CD1c-positive myeloid dendritic cell (primary cell): Measurements from ENCODE around the gene DTNA.
"Not testable (repeated sequence)": the region's sequence is repeated elsewhere in the genome, so short reads cannot be mapped to it uniquely, and the experiment has no call there.

Source experiments
- DNase-seq: peaks from one replicate; pipeline ENCODE4 v3.0.0-alpha.2; 2016; ENCODE audit errors: extremely low spot score

DTNA gene

GRCh38 chr18:34709750-34710441 lies at the start of gene DTNA:
DTNA (plus strand) TSS chr18:34710298; CDS start chr18:34755977, 45,679 bp downstream.
- DNase-seq = peak; percentile 75

- DNase-seq = no peak
Observed at GRCh38 chr18:34660572-34660971, 49.5 kb upstream of the DTNA start.

GRCh38 chr18:34661464-34662087 lies 48.5 kb upstream of the DTNA start:
- DNase-seq = peak; percentile 61

- DNase-seq = no peak
Observed at GRCh38 chr18:34676816-34677574, 33.1 kb upstream of the DTNA start.

GRCh38 chr18:34689750-34690149 lies 20.3 kb upstream of the DTNA start:
- DNase-seq = not testable (repeated sequence)

GRCh38 chr18:34691614-34692013 lies 18.5 kb upstream of the DTNA start:
- DNase-seq = no peak

- no peak for DNase-seq
Observed at GRCh38 chr18:34694591-34695165, 15.4 kb upstream of the DTNA start.

GRCh38 chr18:34695310-34695709 lies 14.8 kb upstream of the DTNA start:
- no peak for DNase-seq

- no peak for DNase-seq
Observed at GRCh38 chr18:34696671-34697070, 13.4 kb upstream of the DTNA start.

GRCh38 chr18:34697233-34697632 lies 12.9 kb upstream of the DTNA start:
- DNase-seq = no peak

GRCh38 chr18:34697891-34698290 lies 12.2 kb upstream of the DTNA start:
- no peak for DNase-seq

- DNase-seq = no peak
Observed at GRCh38 chr18:34701911-34702310, 8.2 kb upstream of the DTNA start.

- no peak for DNase-seq
Observed at GRCh38 chr18:34702814-34703213, 7.3 kb upstream of the DTNA start.

- no peak for DNase-seq
Observed at GRCh38 chr18:34704074-34704473, 6.0 kb upstream of the DTNA start.

GRCh38 chr18:34704823-34705222 lies 5.3 kb upstream of the DTNA start:
- no peak for DNase-seq

- DNase-seq = no peak
Observed at GRCh38 chr18:34707670-34708069, 2.4 kb upstream of the DTNA start.

- peak; percentile 76 for DNase-seq
Observed at GRCh38 chr18:34709104-34709503, 994 bp upstream of the DTNA start.

- DNase-seq = peak; percentile 10
Observed at GRCh38 chr18:34710458-34710914, 388 bp downstream of the DTNA start.

- no peak for DNase-seq
Observed at GRCh38 chr18:34710934-34711333, 836 bp downstream of the DTNA start.

- not testable (repeated sequence) for DNase-seq
Observed at GRCh38 chr18:34716111-34716510, 6.0 kb downstream of the DTNA start.

- DNase-seq = no peak
Observed at GRCh38 chr18:34718610-34719009, 8.5 kb downstream of the DTNA start.

- no peak for DNase-seq
Observed at GRCh38 chr18:34720220-34720619, 10.1 kb downstream of the DTNA start.
